ENCODE data around the gene C10orf90. TPM values are rescaled to one million over a fixed set of nuclear protein-coding genes. Genes with fewer than 3 reads are reported as not detected.

C10orf90 gene
- total and polyA plus RNA-seq, 7 donors = 0.03 to 1.1 (median 0.33) TPM; not detected in 4

- 89 to 94% methylated on average over 3 of the region's 3 CpGs for WGBS, 2 donors
- DNase-seq = no peak
- Histone ChIP-seq H3K9me3 (no peaks in the 10 kb centered on the region), H3K27ac (no peak overlapping the region), H3K4me3 (no peak overlapping the region), H3K27me3 (no peaks in the 10 kb centered on the region), H3K4me1 (no peaks in the 10 kb centered on the region), H3K36me3 (no peaks in the 10 kb centered on the region)
- TF ChIP-seq EP300 (IDR thresholded peaks at IDR 0.05) (no peak), POLR2A (IDR thresholded peaks at IDR 0.05) (no peak), CTCF (IDR thresholded peaks at IDR 0.05) (no peak), POLR2AphosphoS5 (IDR thresholded peaks at IDR 0.05) (no peak)
- intact Hi-C loops (cut with DNase I) = no loop called here
These were observed 77.6 kb downstream of the C10orf90 start for GRCh38 chr10:126592901-126593300.

GRCh38 chr10:126588024-126588423, 82.5 kb downstream of the C10orf90 start:
- 90 to 94% methylated on average over 4 of the region's 4 CpGs for WGBS, 2 donors
- no peak for DNase-seq
- no peak overlapping the region for H3K27ac ChIP-seq
- H3K27me3 ChIP-seq = no peaks in the 10 kb centered on the region
- intact Hi-C loops (cut with DNase I) = no loop called here
- H3K9me3 ChIP-seq = no peaks in the 10 kb centered on the region
- TF ChIP-seq CTCF (IDR thresholded peaks at IDR 0.05) = no peak
- TF ChIP-seq EP300 (IDR thresholded peaks at IDR 0.05) = no peak
- no peak for TF ChIP-seq POLR2AphosphoS5 (IDR thresholded peaks at IDR 0.05)
- peaks cover 0 to 6% (median 3%) of the 10 kb centered on the region in 4 donors for H3K4me1 ChIP-seq
- H3K36me3 ChIP-seq = no peaks in the 10 kb centered on the region
- no peak overlapping the region for H3K4me3 ChIP-seq

- peaks cover 0 to 15% (median 5%) of the 10 kb centered on the region in 4 donors for H3K4me1 ChIP-seq
- no peaks in the 10 kb centered on the region for H3K9me3 ChIP-seq
- intact Hi-C loops (cut with DNase I) = no loop called here
- WGBS, 2 donors = 79 to 87% methylated on average over 5 of the region's 5 CpGs
- H3K36me3 ChIP-seq = no peaks in the 10 kb centered on the region
- H3K4me3 ChIP-seq = no peak overlapping the region
- H3K27me3 ChIP-seq = no peaks in the 10 kb centered on the region
- H3K27ac ChIP-seq = no peak overlapping the region
- DNase-seq = no peak
- TF ChIP-seq EP300 (IDR thresholded peaks at IDR 0.05) (no peak), POLR2A (IDR thresholded peaks at IDR 0.05) (no peak), CTCF (IDR thresholded peaks at IDR 0.05) (no peak), POLR2AphosphoS5 (IDR thresholded peaks at IDR 0.05) (no peak)
These were observed 83.6 kb downstream of the C10orf90 start for GRCh38 chr10:126586878-126587277.

GRCh38 chr10:126586128-126586527, 84.4 kb downstream of the C10orf90 start:
- intact Hi-C loops (cut with DNase I) = no loop called here
- H3K4me1 ChIP-seq = peaks cover 0 to 15% (median 5%) of the 10 kb centered on the region in 4 donors
- no peak for TF ChIP-seq POLR2A (IDR thresholded peaks at IDR 0.05)
- TF ChIP-seq EP300 (IDR thresholded peaks at IDR 0.05) = no peak
- TF ChIP-seq CTCF (IDR thresholded peaks at IDR 0.05) = no peak
- no peak for TF ChIP-seq POLR2AphosphoS5 (IDR thresholded peaks at IDR 0.05)
- 87 to 89% methylated on average over 14 of the region's 14 CpGs for WGBS, 2 donors
- no peak overlapping the region for H3K4me3 ChIP-seq
- no peak for DNase-seq
- no peaks in the 10 kb centered on the region for H3K27me3 ChIP-seq
- H3K27ac ChIP-seq = no peak overlapping the region
- no peaks in the 10 kb centered on the region for H3K9me3 ChIP-seq
- H3K36me3 ChIP-seq = no peaks in the 10 kb centered on the region
